Kidney (tissue), 14 donors: ENCODE results near the gene HIVEP3. TPM values are rescaled to one million over a fixed set of nuclear protein-coding genes. Genes with fewer than 3 reads are reported as not detected.

Experiments used
- DNase-seq, 5 donors: peaks; one replicate each; pipeline ENCODE4 v3.0.0-alpha.2; 2013 to 2020
- FAIRE-seq: peaks from 2 replicates; lab custom pipeline; 2012; peaks lifted over from hg19 to GRCh38; lab: Jason Lieb, UNC
- H3K27ac ChIP-seq, 2 donors: one replicate each; pipeline ENCODE4 v1.7.0; 2013; ENCODE audit warnings: low read depth in 2 of 2, low read length in 2 of 2, inconsistent platforms in 1 of 2
- H3K27me3 ChIP-seq: one replicate; pipeline ENCODE4 v1.7.1; 2013; ENCODE audit warnings: low read length, inconsistent platforms; ENCODE audit not compliant: control insufficient read depth, insufficient read depth
- H3K36me3 ChIP-seq, 3 donors: one replicate each; pipeline versions ENCODE4 v1.7.0 to v1.7.1; 2013; ENCODE audit warnings: low read length in 3 of 3, control low read depth in 1 of 3, inconsistent platforms in 1 of 3; ENCODE audit not compliant: insufficient read depth in 3 of 3, control insufficient read depth in 2 of 3
- H3K4me1 ChIP-seq, 3 donors: one replicate each; pipeline versions ENCODE4 v1.7.0 to v1.7.1; 2013; ENCODE audit warnings: low read length in 3 of 3, inconsistent platforms in 1 of 3, low read depth in 1 of 3; ENCODE audit not compliant: control insufficient read depth in 2 of 3, insufficient read depth in 2 of 3
- H3K4me3 ChIP-seq, 3 donors: one replicate each; pipeline versions ENCODE4 v1.7.0 to v1.8.1; 2013; ENCODE audit warnings: low read length in 3 of 3, control low read depth in 1 of 3, inconsistent platforms in 1 of 3
- H3K9ac ChIP-seq, 3 donors: one replicate each; pipeline versions ENCODE4 v1.7.0 to v1.7.1; 2013; ENCODE audit warnings: low read length in 3 of 3, control low read depth in 1 of 3, inconsistent platforms in 1 of 3
- H3K9me3 ChIP-seq, 3 donors: one replicate each; pipeline versions ENCODE4 v1.7.0 to v1.7.1; 2013; ENCODE audit warnings: low read length in 3 of 3, control low read depth in 1 of 3, inconsistent platforms in 1 of 3; ENCODE audit not compliant: control insufficient read depth in 2 of 3, insufficient read depth in 1 of 3
- intact Hi-C: fragments of 100-400 bp; cut with DNase I; formaldehyde crosslinking; loops from one replicate; pipeline ENCODE4 v1.11.1; 2022
- polyA plus RNA-seq: library from polyadenylated mRNA; stranded (reverse); fragments of 350-450 nt; fragmentation: Illumina TruSeq; extraction: RNeasy Lipid Tissue Mini Kit (QIAGEN cat#74804); gene quantifications from one replicate; pipeline ENCODE4 v1.2.3, GENCODE V29; 2014; ENCODE audit warnings: low read depth, low replicate concordance; ENCODE audit not compliant: insufficient read depth
- total RNA-seq: library from RNA; stranded (reverse); fragmentation: NEBNext Ultra II Directional; extraction: Animal tissue kit (Norgen Biotek cat#: 25700); gene quantifications from one replicate; pipeline ENCODE4 v1.2.1, GENCODE V29; 2021
- TF ChIP-seq, protein P1 (sequence below): IDR thresholded peaks from 3 replicates; pipeline ENCODE4 v1.5.1; 2012; ENCODE audit warnings: mild to moderate bottlenecking, moderate library complexity, borderline replicate concordance; ENCODE audit not compliant: insufficient read depth; ENCODE audit errors: extremely low read depth
- donor health status: control.
- donor health status: control.
- donor health status: control.
- donor health status: control.
- donor health status: control.
- donor health status: DM: yes; HTN: yes; CAD: no.
- donor health status: Normal renal cell carcinoma (clear cell type).

Gene HIVEP3
- total and polyA plus RNA-seq, 2 donors from 2014 or later, result 3.5 to 11.0 TPM

DNA sequence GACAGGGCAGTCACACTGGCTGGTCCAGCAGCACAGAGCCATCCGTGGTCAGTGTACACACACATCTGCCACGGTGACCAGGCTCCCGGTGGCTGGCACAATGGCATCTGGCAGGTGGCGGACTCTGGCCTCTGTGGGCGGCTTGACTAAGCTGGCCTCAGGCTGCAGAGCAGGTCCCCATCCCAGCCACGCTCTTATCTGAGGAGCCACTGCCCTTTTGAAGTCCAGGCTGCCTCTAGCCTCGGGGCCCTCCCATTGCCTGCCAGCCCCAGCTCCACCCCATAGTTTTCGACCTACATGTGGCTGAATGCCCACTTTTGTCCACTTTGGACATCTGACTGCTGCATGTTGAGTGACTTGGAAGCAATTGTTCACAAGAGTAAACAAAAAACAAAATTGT is 404.3 kb downstream of the HIVEP3 start:
- H3K36me3 ChIP-seq, result no peaks in the 10 kb centered on the region
- H3K9ac ChIP-seq, result peak overlapping the region in 1 of 3 donors; percentile 34
- no peaks in the 10 kb centered on the region for H3K27me3 ChIP-seq
- DNase-seq (no peak), FAIRE-seq (no peak)
- TF ChIP-seq, protein P1, sequence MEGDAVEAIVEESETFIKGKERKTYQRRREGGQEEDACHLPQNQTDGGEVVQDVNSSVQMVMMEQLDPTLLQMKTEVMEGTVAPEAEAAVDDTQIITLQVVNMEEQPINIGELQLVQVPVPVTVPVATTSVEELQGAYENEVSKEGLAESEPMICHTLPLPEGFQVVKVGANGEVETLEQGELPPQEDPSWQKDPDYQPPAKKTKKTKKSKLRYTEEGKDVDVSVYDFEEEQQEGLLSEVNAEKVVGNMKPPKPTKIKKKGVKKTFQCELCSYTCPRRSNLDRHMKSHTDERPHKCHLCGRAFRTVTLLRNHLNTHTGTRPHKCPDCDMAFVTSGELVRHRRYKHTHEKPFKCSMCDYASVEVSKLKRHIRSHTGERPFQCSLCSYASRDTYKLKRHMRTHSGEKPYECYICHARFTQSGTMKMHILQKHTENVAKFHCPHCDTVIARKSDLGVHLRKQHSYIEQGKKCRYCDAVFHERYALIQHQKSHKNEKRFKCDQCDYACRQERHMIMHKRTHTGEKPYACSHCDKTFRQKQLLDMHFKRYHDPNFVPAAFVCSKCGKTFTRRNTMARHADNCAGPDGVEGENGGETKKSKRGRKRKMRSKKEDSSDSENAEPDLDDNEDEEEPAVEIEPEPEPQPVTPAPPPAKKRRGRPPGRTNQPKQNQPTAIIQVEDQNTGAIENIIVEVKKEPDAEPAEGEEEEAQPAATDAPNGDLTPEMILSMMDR, result no peak
- intact Hi-C loops, result no loop called here
- H3K27ac ChIP-seq, result peak overlapping the region; percentile 72 to 76
- H3K4me1 ChIP-seq, result peaks cover 0 to 19% (median 14%) of the 10 kb centered on the region in 3 donors
- no peak overlapping the region for H3K4me3 ChIP-seq
- no peaks in the 10 kb centered on the region for H3K9me3 ChIP-seq

DNA sequence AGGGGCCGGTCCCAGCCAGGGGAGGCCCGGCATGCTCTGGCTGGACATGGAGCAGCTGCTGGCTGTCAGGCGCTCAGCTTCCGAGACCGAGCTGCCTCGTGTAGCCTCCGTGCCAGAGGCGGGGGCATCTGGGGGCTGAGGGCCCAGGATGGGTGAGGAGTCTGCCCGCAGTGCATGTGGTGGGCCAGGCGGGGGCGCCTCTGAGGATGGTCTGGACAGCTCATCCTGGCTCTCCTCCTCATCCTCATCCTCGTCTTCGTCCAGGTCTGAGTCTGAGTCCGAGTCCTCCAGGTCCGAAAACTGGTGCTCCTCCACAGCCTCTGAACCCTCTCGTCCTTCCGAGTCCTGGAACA is 405.4 kb downstream of the HIVEP3 start:
- Histone ChIP-seq H3K36me3 (no peaks in the 10 kb centered on the region), H3K9ac (no peak overlapping the region), H3K9me3 (no peaks in the 10 kb centered on the region), H3K4me3 (no peak overlapping the region), H3K4me1 (peaks cover 0 to 19% (median 14%) of the 10 kb centered on the region in 3 donors), H3K27me3 (no peaks in the 10 kb centered on the region), H3K27ac (no peak overlapping the region)
- intact Hi-C loops, result no loop called here
- peak in 4 of 5 donors; percentile 67 to 84 (median 73) for DNase-seq
- no peak for FAIRE-seq
- TF ChIP-seq, protein P1, result no peak

DNA sequence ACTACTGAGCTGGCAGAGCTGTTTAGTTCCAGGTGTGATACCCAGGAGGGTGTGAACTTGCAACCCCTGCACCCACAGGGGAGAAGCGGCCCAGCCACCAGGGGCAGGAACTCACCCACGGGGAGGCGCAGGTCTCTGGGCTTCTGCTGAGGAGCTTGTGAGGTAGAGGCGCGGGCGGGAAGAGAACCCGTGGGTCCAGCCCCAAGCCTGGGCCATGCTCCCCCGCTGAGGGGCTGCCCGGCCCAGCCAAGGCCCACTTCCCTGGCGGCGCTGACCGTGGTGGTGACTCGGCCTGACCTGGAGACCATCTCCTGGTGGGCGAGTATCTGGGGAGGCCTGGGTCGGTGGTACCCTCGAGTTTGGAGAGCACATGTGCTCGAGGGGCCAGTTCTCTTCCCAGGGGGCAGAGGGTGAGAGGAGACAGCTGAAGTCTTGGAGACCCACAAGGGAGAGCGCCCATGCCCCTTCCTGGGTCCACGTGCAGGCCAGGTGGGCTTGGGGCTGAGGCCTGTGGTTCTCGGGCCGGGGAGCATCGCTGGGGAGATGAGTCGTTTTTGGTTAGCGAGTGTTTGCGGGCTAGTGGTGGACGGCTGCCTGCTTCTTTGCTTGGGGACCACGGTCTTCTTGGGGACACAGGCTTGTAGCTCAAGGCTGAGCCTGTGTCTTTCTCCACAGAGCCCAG is 405.9 kb downstream of the HIVEP3 start:
- intact Hi-C loops, result no loop called here
- Histone ChIP-seq H3K36me3 (no peaks in the 10 kb centered on the region), H3K4me3 (no peak overlapping the region), H3K9me3 (no peaks in the 10 kb centered on the region), H3K4me1 (peaks cover 0 to 19% (median 14%) of the 10 kb centered on the region in 3 donors), H3K27ac (no peak overlapping the region), H3K27me3 (no peaks in the 10 kb centered on the region), H3K9ac (no peak overlapping the region)
- no peak for DNase-seq
- FAIRE-seq, result no peak
- TF ChIP-seq, protein P1, result no peak

DNA sequence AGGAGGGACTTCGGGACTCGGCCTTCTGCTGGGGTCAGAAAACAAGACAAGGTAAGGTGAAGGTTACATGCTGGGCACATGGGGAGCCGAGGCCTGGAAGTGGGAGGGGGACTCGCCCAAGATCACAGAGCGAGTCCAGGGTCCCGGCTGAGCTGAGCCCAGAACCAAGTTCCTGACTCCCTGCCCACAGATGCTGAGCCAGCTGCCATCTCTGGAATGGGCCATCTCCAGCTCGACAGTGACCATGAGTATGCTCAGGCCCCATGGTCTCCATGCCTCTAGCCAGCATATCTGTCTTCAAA is 407.5 kb downstream of the HIVEP3 start:
- H3K36me3 ChIP-seq, result no peaks in the 10 kb centered on the region
- DNase-seq, result no peak
- no peaks in the 10 kb centered on the region for H3K27me3 ChIP-seq
- no peaks in the 10 kb centered on the region for H3K9me3 ChIP-seq
- H3K27ac ChIP-seq, result no peak overlapping the region
- no peak overlapping the region for H3K9ac ChIP-seq
- H3K4me1 ChIP-seq, result peaks cover 0 to 12% (median 6%) of the 10 kb centered on the region in 3 donors
- no peak for FAIRE-seq
- intact Hi-C loops, result no loop called here
- no peak overlapping the region for H3K4me3 ChIP-seq
- TF ChIP-seq, protein P1, result no peak
